Measurements from ENCODE around the gene ZNF618.

ZNF618 gene

GRCh38 chr9:114105236-114105635, 229.1 kb downstream of the ZNF618 start:
- Mint-ChIP-seq H3K9me3 (peaks cover 9% of the 10 kb centered on the region), H3K36me3 (ENCODE audit: low read depth) (no peaks in the 10 kb centered on the region), H3K27me3 (peaks cover 27% of the 10 kb centered on the region), H3K4me1 (ENCODE audit: low read depth) (no peaks in the 10 kb centered on the region), H3K4me3 (no peak overlapping the region), H3K27ac (no peak overlapping the region)
- intact Hi-C loops (cut with micrococcal nuclease), result no loop called here

All from dendritic cell treated with granulocyte-macrophage colony-stimulating factor and Interleukin-4, amounts not matched to agents 40 ng/mL and 50 ng/mL, for 4 days (primary cell).